ENCODE results near the gene USP4. TPM values are rescaled to one million over a fixed set of nuclear protein-coding genes. Genes with fewer than 3 reads are reported as not detected.

The USP4 gene
- total and polyA plus RNA-seq, 2 experiments from 2014 or later = 20.1 to 26.5 TPM

DNA sequence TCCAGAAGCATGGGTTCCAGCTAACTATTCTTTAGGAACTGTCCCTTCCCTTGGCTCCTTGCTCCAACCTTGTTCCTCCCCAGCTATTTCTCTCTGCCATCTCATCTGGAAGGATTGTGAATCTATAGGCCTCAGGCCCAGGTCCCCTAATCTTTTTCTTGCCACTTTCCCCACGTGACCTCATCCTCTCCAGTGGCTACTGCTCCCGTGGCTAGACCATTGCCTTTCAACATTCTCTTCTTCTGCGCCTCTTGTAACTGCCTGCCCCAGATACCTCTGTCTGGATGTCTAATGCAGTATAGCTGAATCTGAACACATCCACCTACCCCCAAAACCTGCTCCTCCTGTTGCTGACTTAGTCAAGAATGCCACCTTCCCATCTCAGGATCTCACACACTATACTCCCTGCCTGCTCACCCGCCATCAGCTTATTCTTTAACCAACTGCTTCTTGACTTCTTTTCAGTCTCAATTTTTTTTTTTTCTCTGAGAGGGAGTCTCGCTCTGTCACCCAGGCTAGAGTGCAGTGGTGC is 13.1 kb upstream of the USP4 start:
- peaks cover 44% of the 10 kb centered on the region for H3K4me1 ChIP-seq (ENCODE audit: insufficient read depth)
- H3K9me3 ChIP-seq (ENCODE audit: low read depth) = no peaks in the 10 kb centered on the region
- no peak for DNase-seq (ENCODE audit: low spot score)
- H3K27ac ChIP-seq = peak overlapping the region; percentile 80
- H3K4me3 ChIP-seq = no peak overlapping the region
- H3K4me2 ChIP-seq = no peak overlapping the region
- no peak overlapping the region for H2AFZ ChIP-seq
- H3K27me3 ChIP-seq = no peaks in the 10 kb centered on the region
- H3K79me2 ChIP-seq = peaks cover 22% of the 10 kb centered on the region
- no peaks in the 10 kb centered on the region for H3K9me2 ChIP-seq (replicated peaks; ENCODE audit: insufficient read depth)
- no peak for TF ChIP-seq EZH2phosphoT487 (IDR thresholded peaks at IDR 0.05; ENCODE audit: low read depth, severe bottlenecking, unreplicated experiment)
- TF ChIP-seq, protein P1, sequence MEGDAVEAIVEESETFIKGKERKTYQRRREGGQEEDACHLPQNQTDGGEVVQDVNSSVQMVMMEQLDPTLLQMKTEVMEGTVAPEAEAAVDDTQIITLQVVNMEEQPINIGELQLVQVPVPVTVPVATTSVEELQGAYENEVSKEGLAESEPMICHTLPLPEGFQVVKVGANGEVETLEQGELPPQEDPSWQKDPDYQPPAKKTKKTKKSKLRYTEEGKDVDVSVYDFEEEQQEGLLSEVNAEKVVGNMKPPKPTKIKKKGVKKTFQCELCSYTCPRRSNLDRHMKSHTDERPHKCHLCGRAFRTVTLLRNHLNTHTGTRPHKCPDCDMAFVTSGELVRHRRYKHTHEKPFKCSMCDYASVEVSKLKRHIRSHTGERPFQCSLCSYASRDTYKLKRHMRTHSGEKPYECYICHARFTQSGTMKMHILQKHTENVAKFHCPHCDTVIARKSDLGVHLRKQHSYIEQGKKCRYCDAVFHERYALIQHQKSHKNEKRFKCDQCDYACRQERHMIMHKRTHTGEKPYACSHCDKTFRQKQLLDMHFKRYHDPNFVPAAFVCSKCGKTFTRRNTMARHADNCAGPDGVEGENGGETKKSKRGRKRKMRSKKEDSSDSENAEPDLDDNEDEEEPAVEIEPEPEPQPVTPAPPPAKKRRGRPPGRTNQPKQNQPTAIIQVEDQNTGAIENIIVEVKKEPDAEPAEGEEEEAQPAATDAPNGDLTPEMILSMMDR (IDR thresholded peaks at IDR 0.05; ENCODE audit: poor library complexity) = no peak
- TF ChIP-seq EZH2 (IDR thresholded peaks at IDR 0.05; ENCODE audit: borderline replicate concordance) = no peak
- no peaks in the 10 kb centered on the region for H4K20me1 ChIP-seq (ENCODE audit: insufficient read depth, poor library complexity, severe bottlenecking)
- H3K36me3 ChIP-seq (replicated peaks; ENCODE audit: insufficient read depth, low read depth) = no peaks in the 10 kb centered on the region
- 88% methylated on average over 5 of the region's 5 CpGs for WGBS (ENCODE audit: low lambda C conversion rate, missing lambda C conversion rate)

DNA sequence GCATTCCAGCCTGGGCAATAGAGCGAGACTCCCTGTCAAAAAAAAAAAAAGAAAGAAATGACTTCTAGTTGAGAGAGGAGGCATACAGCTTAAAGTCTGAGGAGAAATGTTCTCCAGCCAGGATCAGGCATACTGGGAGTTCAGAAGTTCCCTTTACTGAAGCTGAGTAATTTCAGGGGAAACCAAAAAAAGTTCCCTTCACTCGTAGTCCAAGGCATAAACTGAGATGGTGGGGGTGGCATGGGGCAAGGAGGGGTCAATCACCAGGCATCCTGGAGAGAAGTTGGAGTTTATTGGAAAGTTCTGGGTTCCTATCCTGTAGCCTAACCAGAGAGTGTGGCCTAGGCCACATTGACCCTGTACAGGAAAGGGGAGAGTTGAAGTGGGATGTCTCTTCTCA is 12.4 kb upstream of the USP4 start:
- Histone ChIP-seq H3K9me2 (replicated peaks; ENCODE audit: insufficient read depth) (no peaks in the 10 kb centered on the region), H3K4me3 (no peak overlapping the region), H3K4me1 (ENCODE audit: insufficient read depth) (peaks cover 41% of the 10 kb centered on the region), H3K27ac (peak overlapping the region; percentile 80), H3K9me3 (ENCODE audit: low read depth) (no peaks in the 10 kb centered on the region), H2AFZ (no peak overlapping the region), H3K36me3 (replicated peaks; ENCODE audit: insufficient read depth, low read depth) (no peaks in the 10 kb centered on the region), H4K20me1 (ENCODE audit: insufficient read depth, poor library complexity, severe bottlenecking) (no peaks in the 10 kb centered on the region), H3K27me3 (no peaks in the 10 kb centered on the region), H3K4me2 (no peak overlapping the region), H3K79me2 (peaks cover 19% of the 10 kb centered on the region)
- 96% methylated on average over 2 of the region's 2 CpGs for WGBS (ENCODE audit: low lambda C conversion rate, missing lambda C conversion rate)
- DNase-seq (ENCODE audit: low spot score) = no peak
- TF ChIP-seq EZH2phosphoT487 (IDR thresholded peaks at IDR 0.05; ENCODE audit: low read depth, severe bottlenecking, unreplicated experiment) (no peak), EZH2 (IDR thresholded peaks at IDR 0.05; ENCODE audit: borderline replicate concordance) (no peak)
- TF ChIP-seq, protein P1 (IDR thresholded peaks at IDR 0.05; ENCODE audit: poor library complexity) = no peak

DNA sequence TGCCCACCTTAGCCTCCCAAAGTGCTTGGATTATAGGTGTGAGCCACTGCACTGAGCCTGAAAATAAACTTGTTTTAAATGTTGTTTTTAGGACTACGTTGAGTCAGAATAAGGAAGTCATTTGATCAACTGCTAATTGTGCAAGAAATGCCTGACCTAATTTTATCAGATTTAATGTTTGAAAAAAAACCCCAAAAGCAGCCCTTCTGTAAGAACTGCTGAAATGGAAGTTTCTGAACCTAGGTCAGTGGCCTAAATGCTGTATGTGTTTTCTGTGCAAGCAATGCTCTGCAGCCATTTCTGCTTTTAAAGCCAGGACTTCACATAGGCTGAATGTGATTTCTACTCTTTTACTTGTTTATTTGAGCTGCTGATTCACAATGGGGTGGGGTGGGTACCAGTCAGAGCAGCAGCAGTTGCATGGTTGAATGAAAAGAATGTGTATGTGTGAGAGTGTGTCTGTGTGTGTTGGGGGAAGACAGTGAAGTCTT is 11.7 kb upstream of the USP4 start:
- no peaks in the 10 kb centered on the region for H3K36me3 ChIP-seq (replicated peaks; ENCODE audit: insufficient read depth, low read depth)
- DNase-seq (ENCODE audit: low spot score) = peak; percentile 46
- peaks cover 12% of the 10 kb centered on the region for H3K79me2 ChIP-seq
- H3K4me2 ChIP-seq = peak overlapping the region; percentile 31
- H3K27ac ChIP-seq = peak overlapping the region; percentile 80
- H3K4me3 ChIP-seq = no peak overlapping the region
- H2AFZ ChIP-seq = no peak overlapping the region
- no peaks in the 10 kb centered on the region for H4K20me1 ChIP-seq (ENCODE audit: insufficient read depth, poor library complexity, severe bottlenecking)
- no peaks in the 10 kb centered on the region for H3K27me3 ChIP-seq
- TF ChIP-seq EZH2phosphoT487 (IDR thresholded peaks at IDR 0.05; ENCODE audit: low read depth, severe bottlenecking, unreplicated experiment) = no peak
- TF ChIP-seq, protein P1 (IDR thresholded peaks at IDR 0.05; ENCODE audit: poor library complexity) = no peak
- TF ChIP-seq EZH2 (IDR thresholded peaks at IDR 0.05; ENCODE audit: borderline replicate concordance) = no peak
- H3K9me2 ChIP-seq (replicated peaks; ENCODE audit: insufficient read depth) = no peaks in the 10 kb centered on the region
- peaks cover 34% of the 10 kb centered on the region for H3K4me1 ChIP-seq (ENCODE audit: insufficient read depth)
- 35% methylated on average over 1 of the region's 1 CpG for WGBS (ENCODE audit: low lambda C conversion rate, missing lambda C conversion rate)
- H3K9me3 ChIP-seq (ENCODE audit: low read depth) = no peaks in the 10 kb centered on the region
